Right lobe of liver (tissue), 4 donors: Measurements from ENCODE around the gene TBXAS1.

Experiments used
- POLR2A ChIP-seq: fragments of 450-650 bp; IDR thresholded peaks from one replicate; pipeline ENCODE4 v1.6.1; 2017; ENCODE audit warnings: antibody characterized with exemption, mild to moderate bottlenecking
- TF ChIP-seq, protein P1 (sequence below), 4 donors: fragments of 200-600 bp in 3 of 4; fragments of 450-650 bp in 1 of 4; IDR thresholded peaks; one replicate each; pipeline versions ENCODE4 v1.5.1 to v1.8.0; 2016 to 2022; ENCODE audit warnings: antibody characterized with exemption in 4 of 4, mild to moderate bottlenecking in 2 of 4
- donor health status: DM: no; HTN: no; CAD: no.
- donor health status: DM: no; HTN: no; CAD: no.
- donor health status: DM: no; HTN: yes; CAD: no.

DNA sequence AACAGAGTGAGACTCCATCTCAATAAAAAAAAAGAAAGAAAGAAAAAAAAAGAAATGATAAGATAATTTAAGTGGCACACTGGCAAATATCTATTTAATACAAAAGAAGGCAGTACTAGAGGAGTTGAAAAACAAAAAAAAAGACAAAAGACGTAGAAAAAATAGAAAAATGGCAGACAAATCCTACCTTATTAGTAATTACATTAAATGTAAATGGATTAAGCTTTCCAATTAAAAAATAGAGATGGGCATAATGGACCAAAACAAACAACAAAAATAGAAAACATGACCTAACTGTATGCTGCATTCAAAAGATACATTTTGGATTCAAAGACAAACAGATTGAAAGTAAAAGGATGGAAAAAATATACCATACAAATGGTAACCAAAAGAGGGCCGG, 239.0 kb downstream of the TBXAS1 start:
- TF ChIP-seq, protein P1, sequence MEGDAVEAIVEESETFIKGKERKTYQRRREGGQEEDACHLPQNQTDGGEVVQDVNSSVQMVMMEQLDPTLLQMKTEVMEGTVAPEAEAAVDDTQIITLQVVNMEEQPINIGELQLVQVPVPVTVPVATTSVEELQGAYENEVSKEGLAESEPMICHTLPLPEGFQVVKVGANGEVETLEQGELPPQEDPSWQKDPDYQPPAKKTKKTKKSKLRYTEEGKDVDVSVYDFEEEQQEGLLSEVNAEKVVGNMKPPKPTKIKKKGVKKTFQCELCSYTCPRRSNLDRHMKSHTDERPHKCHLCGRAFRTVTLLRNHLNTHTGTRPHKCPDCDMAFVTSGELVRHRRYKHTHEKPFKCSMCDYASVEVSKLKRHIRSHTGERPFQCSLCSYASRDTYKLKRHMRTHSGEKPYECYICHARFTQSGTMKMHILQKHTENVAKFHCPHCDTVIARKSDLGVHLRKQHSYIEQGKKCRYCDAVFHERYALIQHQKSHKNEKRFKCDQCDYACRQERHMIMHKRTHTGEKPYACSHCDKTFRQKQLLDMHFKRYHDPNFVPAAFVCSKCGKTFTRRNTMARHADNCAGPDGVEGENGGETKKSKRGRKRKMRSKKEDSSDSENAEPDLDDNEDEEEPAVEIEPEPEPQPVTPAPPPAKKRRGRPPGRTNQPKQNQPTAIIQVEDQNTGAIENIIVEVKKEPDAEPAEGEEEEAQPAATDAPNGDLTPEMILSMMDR (IDR thresholded peaks at IDR 0.05): no peak
- TF ChIP-seq POLR2A: no peak
